Naive thymus-derived CD4-positive, alpha-beta T cell (primary cell): ENCODE results near the gene B9D2. TPM values are rescaled to one million over a fixed set of nuclear protein-coding genes. Genes with fewer than 3 reads are reported as not detected.

Experiments
- ATAC-seq: fragments of 150-1000 bp; cut with Tn5 transposase; 2 replicates; pipeline ENCODE4 v1.10.0; 2021; ENCODE audit warnings: mild to moderate bottlenecking, moderate library complexity
- CTCF ChIA-PET: fragments of 350-600 bp; sonication (Branson Sonifier 250); formaldehyde crosslinking; loops from one replicate; lab custom pipeline; 2021; ENCODE audit warnings: antibody characterized with exemption; lab: Charles Lee
- POLR2A ChIA-PET: fragments of 350-600 bp; sonication (Branson Sonifier 250); formaldehyde crosslinking; loops from one replicate; lab custom pipeline; 2021; ENCODE audit warnings: antibody characterized with exemption, inconsistent platforms; lab: Charles Lee
- DNase-seq, 9 donors: peaks; one replicate each; pipeline versions ENCODE4 v3.0.0 to v3.0.0-alpha.2; 2020 to 2022; ENCODE audit warnings: mixed read lengths in 1 of 9
- H3K27ac ChIP-seq: one replicate; pipeline ENCODE4 v1.7.0; 2013; ENCODE audit warnings: mild to moderate bottlenecking, low read depth, low read length, moderate library complexity
- H3K27me3 ChIP-seq, 2 donors: one replicate each; pipeline ENCODE4 v1.7.0; 2013; ENCODE audit warnings: low read length in 2 of 2, mild to moderate bottlenecking in 2 of 2, moderate library complexity in 2 of 2; ENCODE audit not compliant: control insufficient read depth in 2 of 2, insufficient read depth in 2 of 2
- H3K36me3 ChIP-seq, 3 experiments: 1 replicate in 2 of 3; 2 replicates in 1 of 3; pipeline ENCODE4 v1.7.0; 2013; ENCODE audit warnings: low read length in 3 of 3, mild to moderate bottlenecking in 3 of 3, moderate library complexity in 1 of 3; ENCODE audit not compliant: insufficient read depth in 3 of 3, control insufficient read depth in 2 of 3
- H3K4me1 ChIP-seq, 2 donors: one replicate each; pipeline ENCODE4 v1.7.0; 2013; ENCODE audit warnings: low read length in 2 of 2, mild to moderate bottlenecking in 2 of 2, moderate library complexity in 1 of 2; ENCODE audit not compliant: control insufficient read depth in 2 of 2, insufficient read depth in 2 of 2
- H3K4me3 ChIP-seq: 2 replicates; pipeline ENCODE4 v1.7.0; 2013; ENCODE audit warnings: mild to moderate bottlenecking, low read length
- H3K9me3 ChIP-seq, 3 experiments: 1 replicate in 2 of 3; 2 replicates in 1 of 3; pipeline ENCODE4 v1.7.0; 2013; ENCODE audit warnings: low read length in 3 of 3; ENCODE audit not compliant: control insufficient read depth in 2 of 3
- H3K27ac Mint-ChIP-seq, 9 donors: one replicate each; pipeline ENCODE4 v1.8.0; 2020 to 2022; ENCODE audit warnings: mixed read lengths in 9 of 9, mild to moderate bottlenecking in 8 of 9, moderate library complexity in 5 of 9, inconsistent platforms in 2 of 9
- H3K27me3 Mint-ChIP-seq, 5 donors: one replicate each; pipeline ENCODE4 v1.8.0; 2021 to 2022; ENCODE audit warnings: mixed read lengths in 5 of 5, mild to moderate bottlenecking in 1 of 5
- H3K36me3 Mint-ChIP-seq, 5 donors: one replicate each; pipeline ENCODE4 v1.8.0; 2020 to 2022; ENCODE audit warnings: mixed read lengths in 5 of 5, mild to moderate bottlenecking in 3 of 5, inconsistent platforms in 1 of 5
- H3K4me1 Mint-ChIP-seq, 7 donors: one replicate each; pipeline ENCODE4 v1.8.0; 2020 to 2022; ENCODE audit warnings: mixed read lengths in 7 of 7, mild to moderate bottlenecking in 3 of 7, inconsistent platforms in 1 of 7
- H3K4me3 Mint-ChIP-seq, 10 donors: one replicate each; pipeline ENCODE4 v1.8.0; 2020 to 2022; ENCODE audit warnings: mild to moderate bottlenecking in 10 of 10, mixed read lengths in 10 of 10, moderate library complexity in 6 of 10, inconsistent platforms in 2 of 10
- H3K9me3 Mint-ChIP-seq, 11 donors: one replicate each; pipeline ENCODE4 v1.8.0; 2020 to 2022; ENCODE audit warnings: mixed read lengths in 11 of 11, mild to moderate bottlenecking in 4 of 11, inconsistent platforms in 1 of 11, moderate library complexity in 1 of 11
- intact Hi-C, 2 donors: fragments of 100-400 bp; cut with micrococcal nuclease; formaldehyde crosslinking; loops; one replicate each; pipeline ENCODE4 v1.15.1; 2023
- polyA plus RNA-seq, 2 donors: library from polyadenylated mRNA; unstranded; fragments of 300-500 nt; fragmentation: Illumina TruSeq; gene quantifications; one replicate each; pipeline ENCODE4 v1.2.3, GENCODE V29; 2021
- total RNA-seq, 6 experiments: library from RNA in 5 of 6; stranded (reverse) in 5 of 6; gene quantifications; 1 replicate in 5 of 6; 2 replicates in 1 of 6; pipeline ENCODE4 v1.2.3 and lab custom pipeline; 2021 to 2026

The B9D2 gene
- total and polyA plus RNA-seq, 7 experiments from 2014 or later = 11.6 to 38.9 (median 18.0) TPM

GRCh38 chr19:41323430-41324125 is 40.4 kb downstream of the B9D2 start:
- intact Hi-C loops = no loop called here
- no peaks in the 10 kb centered on the region for H3K27me3 Mint-ChIP-seq
- H3K9me3 Mint-ChIP-seq = peaks cover 0 to 3% (median 0%) of the 10 kb centered on the region in 11 donors
- no peak for DNase-seq
- Histone ChIP-seq H3K9me3 (no peaks in the 10 kb centered on the region), H3K4me1 (peaks cover 25 to 26% of the 10 kb centered on the region in 2 donors), H3K4me3 (no peak overlapping the region), H3K27ac (peak overlapping the region; percentile 28), H3K36me3 (peaks cover 6 to 64% (median 18%) of the 10 kb centered on the region in 3 experiments), H3K27me3 (no peaks in the 10 kb centered on the region)
- ChIA-PET CTCF (no interaction called here), POLR2A (interaction anchor here (0.5 to 6.4 kb wide), 4 partner anchors 12 to 32 kb away, joined by 3 to 51 read pairs (median 5); partner anchors contain the start of gene TGFB1)
- ATAC-seq = no peak
- H3K36me3 Mint-ChIP-seq = peaks cover 0 to 29% (median 7%) of the 10 kb centered on the region in 5 donors
- peaks cover 36 to 52% (median 43%) of the 10 kb centered on the region in 7 donors for H3K4me1 Mint-ChIP-seq
- peak overlapping the region; percentile 63 to 93 (median 87) for H3K27ac Mint-ChIP-seq
- no peak overlapping the region for H3K4me3 Mint-ChIP-seq

- Mint-ChIP-seq H3K27me3 (no peaks in the 10 kb centered on the region), H3K27ac (peak overlapping the region; percentile 33 to 93 (median 75)), H3K9me3 (peaks cover 0 to 3% (median 0%) of the 10 kb centered on the region in 11 donors), H3K4me3 (no peak overlapping the region), H3K36me3 (peaks cover 0 to 28% (median 7%) of the 10 kb centered on the region in 5 donors), H3K4me1 (peaks cover 31 to 48% (median 41%) of the 10 kb centered on the region in 7 donors)
- Histone ChIP-seq H3K27ac (peak overlapping the region; percentile 28), H3K4me3 (no peak overlapping the region), H3K4me1 (peaks cover 19 to 21% of the 10 kb centered on the region in 2 donors), H3K36me3 (peaks cover 6 to 69% (median 20%) of the 10 kb centered on the region in 3 experiments), H3K9me3 (no peaks in the 10 kb centered on the region), H3K27me3 (no peaks in the 10 kb centered on the region)
- ATAC-seq (no peak), DNase-seq (no peak)
- ChIA-PET POLR2A (interaction anchor here (1.4 to 1.7 kb wide), 3 partner anchors 14 to 32 kb away, joined by 3 to 7 read pairs (median 4); no protein-coding TSS in a partner anchor), CTCF (no interaction called here)
- intact Hi-C loops = no loop called here
These were observed 40.9 kb downstream of the B9D2 start for GRCh38 chr19:41323023-41323422.

GRCh38 chr19:41322451-41322850 is 41.5 kb downstream of the B9D2 start:
- CTCF ChIA-PET = no interaction called here
- Mint-ChIP-seq H3K4me1 (peaks cover 29 to 47% (median 41%) of the 10 kb centered on the region in 7 donors), H3K27me3 (no peaks in the 10 kb centered on the region), H3K27ac (peak overlapping the region in 7 of 9 donors; percentile 33 to 93 (median 79)), H3K36me3 (peaks cover 0 to 27% (median 7%) of the 10 kb centered on the region in 5 donors), H3K9me3 (peaks cover 0 to 3% (median 0%) of the 10 kb centered on the region in 11 donors), H3K4me3 (no peak overlapping the region)
- Histone ChIP-seq H3K4me1 (peaks cover 14 to 16% of the 10 kb centered on the region in 2 donors), H3K27ac (no peak overlapping the region), H3K4me3 (no peak overlapping the region), H3K27me3 (no peaks in the 10 kb centered on the region), H3K9me3 (no peaks in the 10 kb centered on the region), H3K36me3 (peaks cover 6 to 75% (median 22%) of the 10 kb centered on the region in 3 experiments)
- DNase-seq = no peak
- no peak for ATAC-seq
- intact Hi-C loops = no loop called here
- POLR2A ChIA-PET = interaction anchor here (1.0 to 1.5 kb wide), 4 partner anchors 11 to 34 kb away, joined by 3 to 4 read pairs (median 3); no protein-coding TSS in a partner anchor

DNA sequence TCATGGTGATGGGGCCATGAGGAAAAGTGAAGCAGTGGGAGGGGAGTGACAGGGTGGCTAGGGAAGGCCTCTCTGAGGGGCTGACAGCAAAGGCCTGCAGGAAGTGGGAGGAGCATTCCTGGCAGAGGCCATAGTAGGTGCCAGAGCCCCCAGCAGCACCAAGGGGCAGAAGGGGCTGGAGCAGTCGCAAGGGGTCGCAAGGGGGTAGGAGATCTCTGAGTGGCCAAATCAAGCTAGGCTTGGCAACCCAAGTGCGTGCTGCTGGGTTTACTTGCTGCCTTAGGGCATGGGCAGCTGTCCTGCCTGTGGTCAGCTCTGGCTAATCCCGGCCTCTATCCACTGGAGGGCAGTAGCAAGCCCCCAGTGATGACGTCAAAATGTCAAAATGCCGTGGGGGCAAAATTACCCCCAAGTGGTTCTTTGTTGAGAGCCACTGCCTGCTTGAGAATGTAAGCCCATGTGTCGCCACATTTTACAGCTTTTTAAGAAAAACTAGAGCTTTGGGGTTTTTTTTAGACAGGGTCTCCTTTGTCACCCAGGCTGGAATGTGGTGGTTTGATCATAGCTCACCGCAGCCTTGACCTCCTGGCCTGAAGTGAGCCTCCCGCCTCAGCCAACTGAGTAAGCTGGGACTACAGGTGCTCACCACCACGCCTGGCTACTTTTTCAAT is 42.2 kb downstream of the B9D2 start:
- no peaks in the 10 kb centered on the region for H3K27me3 Mint-ChIP-seq
- Histone ChIP-seq H3K9me3 (no peaks in the 10 kb centered on the region), H3K27ac (no peak overlapping the region), H3K27me3 (no peaks in the 10 kb centered on the region), H3K4me3 (no peak overlapping the region), H3K36me3 (peaks cover 9 to 82% (median 29%) of the 10 kb centered on the region in 3 experiments), H3K4me1 (peaks cover 7 to 9% of the 10 kb centered on the region in 2 donors)
- intact Hi-C loops = no loop called here
- no peak overlapping the region for H3K4me3 Mint-ChIP-seq
- ATAC-seq (no peak), DNase-seq (no peak)
- peaks cover 0 to 2% (median 0%) of the 10 kb centered on the region in 11 donors for H3K9me3 Mint-ChIP-seq
- peak overlapping the region in 7 of 9 donors; percentile 1 to 93 (median 81) for H3K27ac Mint-ChIP-seq
- ChIA-PET CTCF (no interaction called here), POLR2A (interaction anchor here (1.0 to 1.4 kb wide), 3 partner anchors 10 to 34 kb away, joined by 3 to 4 read pairs (median 3); no protein-coding TSS in a partner anchor)
- H3K36me3 Mint-ChIP-seq = peaks cover 5 to 30% (median 14%) of the 10 kb centered on the region in 5 donors
- peaks cover 23 to 49% (median 34%) of the 10 kb centered on the region in 7 donors for H3K4me1 Mint-ChIP-seq

GRCh38 chr19:41321204-41321599 is 42.7 kb downstream of the B9D2 start:
- peaks cover 13 to 87% (median 31%) of the 10 kb centered on the region in 3 experiments for H3K36me3 ChIP-seq
- H3K9me3 ChIP-seq = no peaks in the 10 kb centered on the region
- ChIA-PET POLR2A (interaction anchor here (1.2 kb wide), 1 partner anchor 35 kb away, joined by 3 read pairs; no protein-coding TSS in a partner anchor), CTCF (no interaction called here)
- ATAC-seq (no peak), DNase-seq (no peak)
- H3K27ac Mint-ChIP-seq = peak overlapping the region in 6 of 9 donors; percentile 1 to 80 (median 40)
- H3K4me1 Mint-ChIP-seq = peaks cover 18 to 45% (median 30%) of the 10 kb centered on the region in 7 donors
- H3K9me3 Mint-ChIP-seq = peaks cover 0 to 2% (median 0%) of the 10 kb centered on the region in 11 donors
- H3K27me3 Mint-ChIP-seq = no peaks in the 10 kb centered on the region
- H3K4me1 ChIP-seq = peaks cover 1 to 4% of the 10 kb centered on the region in 2 donors
- no peaks in the 10 kb centered on the region for H3K27me3 ChIP-seq
- H3K36me3 Mint-ChIP-seq = peaks cover 7 to 32% (median 17%) of the 10 kb centered on the region in 5 donors
- H3K27ac ChIP-seq = no peak overlapping the region
- no peak overlapping the region for H3K4me3 ChIP-seq
- intact Hi-C loops = no loop called here
- no peak overlapping the region for H3K4me3 Mint-ChIP-seq

DNA sequence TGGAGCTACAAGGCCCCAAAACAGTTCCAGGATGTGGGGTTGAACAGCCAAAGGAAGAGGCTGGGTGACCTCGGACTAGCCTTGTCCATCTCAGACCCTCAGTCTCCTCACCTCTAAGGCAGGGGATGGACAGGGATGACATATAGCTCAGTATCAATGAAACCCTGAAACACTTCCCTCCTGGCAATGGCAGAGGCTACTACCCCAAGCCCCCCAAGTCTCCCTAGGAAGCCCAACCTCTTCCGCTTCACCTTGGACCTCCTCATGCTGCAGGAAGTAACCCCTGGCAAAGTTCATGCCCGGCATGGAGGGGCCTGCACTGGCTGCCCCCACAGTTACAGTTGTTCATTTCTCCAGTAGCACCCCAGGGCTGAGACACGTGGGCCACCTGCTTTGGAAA is 43.4 kb downstream of the B9D2 start:
- H3K4me3 Mint-ChIP-seq = no peak overlapping the region
- peak overlapping the region in 4 of 9 donors; percentile 5 to 80 (median 58) for H3K27ac Mint-ChIP-seq
- Histone ChIP-seq H3K27ac (no peak overlapping the region), H3K4me3 (no peak overlapping the region), H3K4me1 (no peaks in the 10 kb centered on the region), H3K36me3 (peaks cover 13 to 94% (median 31%) of the 10 kb centered on the region in 3 experiments), H3K9me3 (no peaks in the 10 kb centered on the region), H3K27me3 (no peaks in the 10 kb centered on the region)
- ChIA-PET POLR2A (interaction anchor here (1.0 kb wide), 1 partner anchor 57 kb away, joined by 3 read pairs; the partner anchor contains the start of gene HNRNPUL1), CTCF (no interaction called here)
- H3K36me3 Mint-ChIP-seq = peaks cover 7 to 33% (median 19%) of the 10 kb centered on the region in 5 donors
- H3K27me3 Mint-ChIP-seq = no peaks in the 10 kb centered on the region
- intact Hi-C loops = no loop called here
- peaks cover 0 to 2% (median 0%) of the 10 kb centered on the region in 11 donors for H3K9me3 Mint-ChIP-seq
- no peak for DNase-seq
- ATAC-seq = no peak
- peaks cover 15 to 45% (median 31%) of the 10 kb centered on the region in 7 donors for H3K4me1 Mint-ChIP-seq
